Gastroesophageal sphincter (tissue), 3 donors: Measurements from ENCODE around the gene MYH11.

Experiments
- POLR2A ChIP-seq, 2 donors: fragments of 450-650 bp; IDR thresholded peaks; one replicate each; pipeline ENCODE4 v1.6.1; 2017; ENCODE audit warnings: antibody characterized with exemption in 2 of 2, mild to moderate bottlenecking in 2 of 2, moderate library complexity in 1 of 2
- TF ChIP-seq, protein P1 (sequence below), 4 experiments: fragments of 200-600 bp in 2 of 4; fragments of 450-650 bp in 2 of 4; sonication (generic) in 1 of 4; IDR thresholded peaks; one replicate each; pipeline ENCODE4 v1.5.1; 2017 to 2019; ENCODE audit warnings: antibody characterized with exemption in 4 of 4, mild to moderate bottlenecking in 2 of 4, moderate library complexity in 2 of 4

DNA sequence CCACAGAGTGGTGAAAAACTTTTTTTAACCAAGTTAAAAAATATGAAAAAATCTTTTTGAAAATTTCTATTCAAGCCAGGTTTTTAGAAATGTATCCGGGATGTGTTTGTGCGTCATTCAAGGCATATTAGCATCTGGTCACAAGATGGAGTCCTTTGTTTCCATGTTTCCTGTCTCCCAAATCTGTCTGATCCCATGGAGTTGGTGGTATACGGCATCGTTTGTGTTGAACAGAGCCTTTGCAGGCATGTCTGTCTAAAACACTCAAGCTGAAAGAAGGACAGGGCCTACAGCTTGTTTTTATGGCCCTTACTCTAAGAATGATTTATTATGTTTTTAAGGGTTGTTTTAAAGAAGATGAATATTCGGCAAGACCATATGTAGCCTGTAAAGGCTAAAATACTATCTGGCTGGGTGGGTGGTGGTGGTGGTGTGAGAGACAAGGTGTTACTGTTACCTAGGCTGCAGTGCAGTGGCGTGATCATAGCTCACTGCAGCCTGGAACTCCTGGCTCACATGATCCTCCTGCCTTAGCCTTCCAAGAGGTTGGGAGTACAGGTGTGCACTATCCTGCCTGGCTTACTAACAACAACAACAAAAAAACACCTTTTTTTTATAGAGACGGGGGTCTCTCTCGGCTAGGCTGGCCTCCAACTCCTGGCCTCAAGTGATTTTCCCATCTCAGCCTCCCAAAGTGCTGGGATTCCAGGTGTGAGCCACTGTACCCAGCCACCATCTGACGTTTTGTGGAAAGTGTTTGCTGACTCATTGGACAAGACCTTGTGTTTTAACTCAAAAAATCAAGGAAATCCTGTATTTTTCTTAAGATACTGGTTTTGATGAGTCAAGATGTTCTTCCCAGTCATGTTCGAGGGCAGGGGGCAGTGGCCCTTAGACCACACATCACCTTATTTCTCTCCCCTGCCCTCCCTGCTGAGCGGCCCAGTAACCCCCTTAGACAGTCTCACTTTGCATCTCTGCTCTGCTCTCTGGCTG, 154.6 kb downstream of the MYH11 start:
- TF ChIP-seq, protein P1, sequence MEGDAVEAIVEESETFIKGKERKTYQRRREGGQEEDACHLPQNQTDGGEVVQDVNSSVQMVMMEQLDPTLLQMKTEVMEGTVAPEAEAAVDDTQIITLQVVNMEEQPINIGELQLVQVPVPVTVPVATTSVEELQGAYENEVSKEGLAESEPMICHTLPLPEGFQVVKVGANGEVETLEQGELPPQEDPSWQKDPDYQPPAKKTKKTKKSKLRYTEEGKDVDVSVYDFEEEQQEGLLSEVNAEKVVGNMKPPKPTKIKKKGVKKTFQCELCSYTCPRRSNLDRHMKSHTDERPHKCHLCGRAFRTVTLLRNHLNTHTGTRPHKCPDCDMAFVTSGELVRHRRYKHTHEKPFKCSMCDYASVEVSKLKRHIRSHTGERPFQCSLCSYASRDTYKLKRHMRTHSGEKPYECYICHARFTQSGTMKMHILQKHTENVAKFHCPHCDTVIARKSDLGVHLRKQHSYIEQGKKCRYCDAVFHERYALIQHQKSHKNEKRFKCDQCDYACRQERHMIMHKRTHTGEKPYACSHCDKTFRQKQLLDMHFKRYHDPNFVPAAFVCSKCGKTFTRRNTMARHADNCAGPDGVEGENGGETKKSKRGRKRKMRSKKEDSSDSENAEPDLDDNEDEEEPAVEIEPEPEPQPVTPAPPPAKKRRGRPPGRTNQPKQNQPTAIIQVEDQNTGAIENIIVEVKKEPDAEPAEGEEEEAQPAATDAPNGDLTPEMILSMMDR (IDR thresholded peaks at IDR 0.05) = no peak
- TF ChIP-seq POLR2A (IDR thresholded peaks at IDR 0.05) = no peak
